Stimulated activated naive CD4-positive, alpha-beta T cell (primary cell): ENCODE results near the gene APPL2.
"Not testable (repeated sequence)": the region's sequence is repeated elsewhere in the genome, so short reads cannot be mapped to it uniquely, and the experiment has no call there.

Experiments
- DNase-seq, 6 experiments: peaks; one replicate each; lab custom pipeline; 2025; lab: John Stamatoyannopoulos, UW

APPL2 gene

GRCh38 chr12:105256921-105257320 is 20.9 kb upstream of the APPL2 start:
- no peak for DNase-seq

- not testable (repeated sequence) for DNase-seq
Measured at GRCh38 chr12:105256431-105256830, 20.5 kb upstream of the APPL2 start.

- DNase-seq: no peak
Measured at GRCh38 chr12:105256011-105256410, 20.0 kb upstream of the APPL2 start.

GRCh38 chr12:105253866-105254513 is 18.0 kb upstream of the APPL2 start:
- DNase-seq: no peak

- DNase-seq: no peak
Measured at GRCh38 chr12:105252901-105253300, 16.9 kb upstream of the APPL2 start.

GRCh38 chr12:105245776-105246427 is 9.9 kb upstream of the APPL2 start:
- DNase-seq: not testable (repeated sequence)

- no peak for DNase-seq
Measured at GRCh38 chr12:105245291-105245690, 9.3 kb upstream of the APPL2 start.

- no peak for DNase-seq
Measured at GRCh38 chr12:105240228-105240627, 4.3 kb upstream of the APPL2 start.

- no peak for DNase-seq
Measured at GRCh38 chr12:105239304-105239703, 3.3 kb upstream of the APPL2 start.

GRCh38 chr12:105237666-105238065 is 1.7 kb upstream of the APPL2 start:
- no peak for DNase-seq

- peak in 1 of 6 experiments; percentile 13 for DNase-seq
Measured at GRCh38 chr12:105235281-105235731, 668 bp downstream of the APPL2 start.

GRCh38 chr12:105234197-105234596 is 1.8 kb downstream of the APPL2 start:
- DNase-seq: no peak

- DNase-seq: no peak
Measured at GRCh38 chr12:105233041-105233905, 2.7 kb downstream of the APPL2 start.

- DNase-seq: no peak
Measured at GRCh38 chr12:105231396-105231795, 4.6 kb downstream of the APPL2 start.

GRCh38 chr12:105229371-105229770 is 6.6 kb downstream of the APPL2 start:
- no peak for DNase-seq

- DNase-seq: no peak
Measured at GRCh38 chr12:105228966-105229365, 7.0 kb downstream of the APPL2 start.

GRCh38 chr12:105228494-105228893 is 7.5 kb downstream of the APPL2 start:
- no peak for DNase-seq

GRCh38 chr12:105227879-105228278 is 8.1 kb downstream of the APPL2 start:
- DNase-seq: no peak

- DNase-seq: peak in 1 of 6 experiments; percentile 2
Measured at GRCh38 chr12:105226219-105226618, 9.8 kb downstream of the APPL2 start.

GRCh38 chr12:105225505-105226015 is 10.4 kb downstream of the APPL2 start:
- no peak for DNase-seq

GRCh38 chr12:105224399-105224798 is 11.6 kb downstream of the APPL2 start:
- DNase-seq: no peak

GRCh38 chr12:105223884-105224283 is 12.1 kb downstream of the APPL2 start:
- no peak for DNase-seq
